ENCODE data around the gene PLXNC1.

Gene PLXNC1

GRCh38 chr12:94147991-94148738 lies at the start of gene PLXNC1:
Gene PLXNC1, plus strand, starts transcription at chr12:94148577. Its CDS starts 395 bp downstream, at chr12:94148972.
- DNase-seq: peak; percentile 86

- DNase-seq: no peak
Measured at GRCh38 chr12:94099191-94099590, 49.2 kb upstream of the PLXNC1 start.

GRCh38 chr12:94099632-94100031 lies 48.7 kb upstream of the PLXNC1 start:
- no peak for DNase-seq

GRCh38 chr12:94100211-94100627 lies 48.2 kb upstream of the PLXNC1 start:
- DNase-seq: no peak

GRCh38 chr12:94100990-94101737 lies 47.2 kb upstream of the PLXNC1 start:
- peak; percentile 57 for DNase-seq

- DNase-seq: peak; percentile 37
Measured at GRCh38 chr12:94101738-94102660, 46.4 kb upstream of the PLXNC1 start.

GRCh38 chr12:94103986-94104385 lies 44.4 kb upstream of the PLXNC1 start:
- DNase-seq: no peak

- no peak for DNase-seq
Measured at GRCh38 chr12:94107910-94108309, 40.5 kb upstream of the PLXNC1 start.

GRCh38 chr12:94109160-94109559 lies 39.2 kb upstream of the PLXNC1 start:
- DNase-seq: no peak

GRCh38 chr12:94110258-94110657 lies 38.1 kb upstream of the PLXNC1 start:
- DNase-seq: no peak

- DNase-seq: no peak
Measured at GRCh38 chr12:94111302-94111701, 37.1 kb upstream of the PLXNC1 start.

- DNase-seq: no peak
Measured at GRCh38 chr12:94112121-94112520, 36.3 kb upstream of the PLXNC1 start.

- DNase-seq: no peak
Measured at GRCh38 chr12:94114166-94114565, 34.2 kb upstream of the PLXNC1 start.

- DNase-seq: no peak
Measured at GRCh38 chr12:94116191-94116590, 32.2 kb upstream of the PLXNC1 start.

- no peak for DNase-seq
Measured at GRCh38 chr12:94121886-94122285, 26.5 kb upstream of the PLXNC1 start.

- DNase-seq: no peak
Measured at GRCh38 chr12:94122591-94122990, 25.8 kb upstream of the PLXNC1 start.

- DNase-seq: no peak
Measured at GRCh38 chr12:94123127-94123526, 25.2 kb upstream of the PLXNC1 start.

GRCh38 chr12:94126067-94126466 lies 22.3 kb upstream of the PLXNC1 start:
- no peak for DNase-seq

- DNase-seq: no peak
Measured at GRCh38 chr12:94127239-94128131, 20.9 kb upstream of the PLXNC1 start.

GRCh38 chr12:94128280-94128679 lies 20.1 kb upstream of the PLXNC1 start:
- no peak for DNase-seq

- DNase-seq: no peak
Measured at GRCh38 chr12:94133964-94134795, 14.2 kb upstream of the PLXNC1 start.

Measured in 8988T (cell line).